Measurements from ENCODE around the gene TSSK6. TPM values are rescaled to one million over a fixed set of nuclear protein-coding genes. Genes with fewer than 3 reads are reported as not detected.

Gene TSSK6
- total RNA-seq, 6 experiments from 2014 or later, result 0.61 to 1.3 (median 0.92) TPM

DNA sequence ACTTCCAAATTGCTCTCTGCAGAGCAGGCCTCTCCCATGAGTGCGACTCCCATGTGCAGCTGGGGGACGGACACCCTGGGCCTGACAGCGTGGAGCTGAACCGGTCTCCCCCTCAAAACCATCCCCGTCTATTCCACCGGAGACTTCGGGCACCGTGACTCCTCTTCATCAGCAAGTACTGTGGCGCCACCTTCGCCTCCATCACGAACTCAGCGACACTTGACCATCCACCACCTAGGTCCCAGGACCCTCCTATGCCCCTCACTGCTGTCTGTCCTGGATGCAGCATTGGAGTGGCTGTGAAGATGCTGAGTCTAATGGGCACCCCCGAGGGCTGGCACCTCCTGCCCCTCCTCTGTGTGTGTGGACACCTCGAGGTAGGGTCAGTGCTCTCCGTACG is 43.3 kb upstream of the TSSK6 start:
- H3K27ac Mint-ChIP-seq, result no peak overlapping the region
- peaks cover 5% of the 10 kb centered on the region for H3K27me3 Mint-ChIP-seq (ENCODE audit: insufficient read depth)
- DNase-seq, result no peak

DNA sequence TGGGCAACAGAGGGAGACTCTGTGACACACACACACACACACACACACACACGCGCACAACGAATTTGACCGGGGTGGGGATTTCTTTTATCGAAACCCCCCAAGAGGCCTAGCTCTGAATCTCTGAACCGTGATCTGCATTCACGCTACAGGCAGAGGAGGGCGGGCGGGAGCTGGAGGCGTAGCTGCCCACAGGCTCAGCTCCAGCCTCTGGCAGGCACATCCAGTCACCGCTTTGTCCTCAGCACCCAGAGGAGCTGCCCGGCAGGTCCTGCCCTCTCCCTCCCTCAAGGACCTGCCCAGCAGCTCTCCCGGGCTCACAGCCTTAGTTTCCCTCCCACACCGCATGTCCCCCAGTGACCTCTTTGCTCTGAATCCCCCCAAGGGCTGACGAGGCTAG is 42.7 kb upstream of the TSSK6 start:
- H3K27ac Mint-ChIP-seq, result no peak overlapping the region
- TF ChIP-seq, protein P1, sequence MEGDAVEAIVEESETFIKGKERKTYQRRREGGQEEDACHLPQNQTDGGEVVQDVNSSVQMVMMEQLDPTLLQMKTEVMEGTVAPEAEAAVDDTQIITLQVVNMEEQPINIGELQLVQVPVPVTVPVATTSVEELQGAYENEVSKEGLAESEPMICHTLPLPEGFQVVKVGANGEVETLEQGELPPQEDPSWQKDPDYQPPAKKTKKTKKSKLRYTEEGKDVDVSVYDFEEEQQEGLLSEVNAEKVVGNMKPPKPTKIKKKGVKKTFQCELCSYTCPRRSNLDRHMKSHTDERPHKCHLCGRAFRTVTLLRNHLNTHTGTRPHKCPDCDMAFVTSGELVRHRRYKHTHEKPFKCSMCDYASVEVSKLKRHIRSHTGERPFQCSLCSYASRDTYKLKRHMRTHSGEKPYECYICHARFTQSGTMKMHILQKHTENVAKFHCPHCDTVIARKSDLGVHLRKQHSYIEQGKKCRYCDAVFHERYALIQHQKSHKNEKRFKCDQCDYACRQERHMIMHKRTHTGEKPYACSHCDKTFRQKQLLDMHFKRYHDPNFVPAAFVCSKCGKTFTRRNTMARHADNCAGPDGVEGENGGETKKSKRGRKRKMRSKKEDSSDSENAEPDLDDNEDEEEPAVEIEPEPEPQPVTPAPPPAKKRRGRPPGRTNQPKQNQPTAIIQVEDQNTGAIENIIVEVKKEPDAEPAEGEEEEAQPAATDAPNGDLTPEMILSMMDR (IDR thresholded peaks at IDR 0.05), result no peak
- H3K27me3 Mint-ChIP-seq (ENCODE audit: insufficient read depth), result peaks cover 8% of the 10 kb centered on the region
- H3K4me1 Mint-ChIP-seq (ENCODE audit: low read depth), result no peaks in the 10 kb centered on the region
- no peaks in the 10 kb centered on the region for H3K9me3 Mint-ChIP-seq
- no peak overlapping the region for H3K4me3 Mint-ChIP-seq
- DNase-seq, result no peak
- H3K36me3 Mint-ChIP-seq (ENCODE audit: low read depth), result no peaks in the 10 kb centered on the region

More for the DNA sequence above, 43.3 kb upstream of the TSSK6 start:
- Mint-ChIP-seq H3K9me3 (no peaks in the 10 kb centered on the region), H3K36me3 (ENCODE audit: low read depth) (no peaks in the 10 kb centered on the region), H3K4me1 (ENCODE audit: low read depth) (no peaks in the 10 kb centered on the region), H3K4me3 (no peak overlapping the region)
- TF ChIP-seq, protein P1 (IDR thresholded peaks at IDR 0.05), result no peak

DNA sequence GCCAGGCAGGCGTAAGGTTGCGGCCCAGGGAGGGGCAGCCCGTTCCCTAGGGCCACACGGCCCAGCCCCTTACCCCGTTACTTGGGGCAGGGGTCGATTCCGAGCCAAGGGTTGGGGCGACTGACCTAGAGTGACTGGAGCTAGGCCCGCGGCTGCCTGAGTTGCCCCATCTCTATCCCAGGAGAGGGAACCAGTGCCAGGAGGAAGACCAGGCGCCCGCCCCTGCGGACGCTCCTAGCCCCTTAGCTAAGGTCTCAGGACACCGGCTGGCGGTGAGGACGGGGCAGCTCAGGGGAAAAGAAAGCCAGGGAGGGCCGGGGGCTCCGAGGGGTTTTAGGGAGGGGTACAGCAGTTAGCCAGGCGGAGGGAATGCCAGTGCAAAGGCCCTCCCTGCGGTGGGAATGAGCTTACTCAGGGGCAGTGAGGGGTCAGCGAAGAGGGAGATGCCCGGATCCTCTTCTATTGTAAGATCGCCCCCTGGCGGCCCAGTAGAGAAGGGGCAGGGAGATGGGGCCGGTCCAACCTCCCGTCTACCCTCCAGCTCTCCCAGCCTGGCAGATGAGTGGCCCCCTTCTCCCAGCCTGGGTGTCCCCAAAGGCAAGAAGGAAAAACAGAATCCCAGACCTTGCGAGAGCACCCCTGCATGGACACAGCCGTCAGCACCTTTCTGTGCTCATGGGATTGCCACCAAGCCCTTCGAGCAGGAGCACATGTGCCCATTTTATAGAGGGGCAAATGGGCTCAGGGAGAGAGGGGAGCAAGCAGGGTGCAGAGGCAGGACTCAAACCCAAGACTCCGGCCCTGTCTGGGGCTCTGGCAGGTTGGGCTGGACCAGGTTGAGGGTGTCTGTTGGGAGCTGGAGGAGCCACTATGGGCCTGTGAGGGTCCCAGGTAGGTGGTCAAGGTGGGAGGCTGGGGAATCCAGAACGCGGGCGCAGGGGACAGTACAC is 39.0 kb upstream of the TSSK6 start:
- DNase-seq, result no peak
- H3K9me3 Mint-ChIP-seq, result no peaks in the 10 kb centered on the region
- peaks cover 5% of the 10 kb centered on the region for H3K4me1 Mint-ChIP-seq (ENCODE audit: low read depth)
- peaks cover 11% of the 10 kb centered on the region for H3K27me3 Mint-ChIP-seq (ENCODE audit: insufficient read depth)
- no peaks in the 10 kb centered on the region for H3K36me3 Mint-ChIP-seq (ENCODE audit: low read depth)
- H3K4me3 Mint-ChIP-seq, result no peak overlapping the region
- no peak overlapping the region for H3K27ac Mint-ChIP-seq
- TF ChIP-seq, protein P1 (IDR thresholded peaks at IDR 0.05), result peak; percentile 91

DNA sequence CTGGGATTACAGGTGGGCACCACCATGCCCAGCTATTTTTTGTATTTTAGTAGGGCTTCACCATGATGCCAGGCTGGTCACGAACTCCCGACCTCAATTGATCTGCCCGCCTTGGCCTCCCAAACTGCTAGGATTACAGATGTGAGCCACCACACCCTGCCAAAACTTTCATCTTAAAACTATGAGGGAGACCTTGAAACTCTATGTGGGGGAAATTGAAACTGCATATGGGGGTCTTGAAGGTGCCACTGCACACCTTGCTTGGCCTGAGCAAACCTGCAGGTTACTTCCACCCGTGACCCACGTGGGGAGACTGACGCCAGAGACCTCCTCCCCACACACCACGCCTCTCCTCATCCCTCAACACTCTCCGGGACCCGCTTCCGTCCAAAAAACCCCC is 38.3 kb upstream of the TSSK6 start:
- DNase-seq, result no peak
- Mint-ChIP-seq H3K9me3 (no peaks in the 10 kb centered on the region), H3K36me3 (ENCODE audit: low read depth) (no peaks in the 10 kb centered on the region), H3K27ac (no peak overlapping the region), H3K27me3 (ENCODE audit: insufficient read depth) (peaks cover 11% of the 10 kb centered on the region), H3K4me1 (ENCODE audit: low read depth) (peaks cover 5% of the 10 kb centered on the region), H3K4me3 (no peak overlapping the region)
- TF ChIP-seq, protein P1 (IDR thresholded peaks at IDR 0.05), result no peak

DNA sequence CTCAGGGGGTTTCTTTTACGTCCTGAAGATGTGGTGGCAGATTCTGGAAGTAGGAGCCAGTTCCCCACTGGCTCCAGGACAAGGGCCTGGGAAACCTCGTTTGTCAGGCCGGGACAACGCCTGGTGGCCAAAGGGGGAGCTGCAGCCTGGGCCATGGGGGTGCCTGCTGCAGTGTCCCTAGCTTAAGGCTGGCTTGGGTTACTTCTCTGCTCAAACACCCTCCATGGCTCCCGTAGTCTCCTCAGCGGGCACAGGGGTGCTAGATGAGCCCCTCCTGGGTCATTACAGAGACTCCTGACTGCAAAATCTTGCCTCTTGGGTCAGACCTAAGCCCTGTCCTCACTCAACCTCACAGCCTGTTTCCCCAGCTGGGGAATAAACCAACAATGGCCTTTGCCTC is 37.5 kb upstream of the TSSK6 start:
- H3K4me1 Mint-ChIP-seq (ENCODE audit: low read depth), result peaks cover 5% of the 10 kb centered on the region
- DNase-seq, result no peak
- no peaks in the 10 kb centered on the region for H3K9me3 Mint-ChIP-seq
- no peak overlapping the region for H3K4me3 Mint-ChIP-seq
- H3K27ac Mint-ChIP-seq, result no peak overlapping the region
- no peaks in the 10 kb centered on the region for H3K36me3 Mint-ChIP-seq (ENCODE audit: low read depth)
- TF ChIP-seq, protein P1 (IDR thresholded peaks at IDR 0.05), result peak; percentile 79
- peaks cover 6% of the 10 kb centered on the region for H3K27me3 Mint-ChIP-seq (ENCODE audit: insufficient read depth)

Data from HFFc6 (cell line).